Right lobe of liver (tissue), 6 donors: Measurements from ENCODE around the gene ZNF154. TPM values are rescaled to one million over a fixed set of nuclear protein-coding genes. Genes with fewer than 3 reads are reported as not detected.

Experiments
- ATAC-seq, 4 donors: fragments of 200-7000 bp; cut with Tn5 transposase; one replicate each; pipeline ENCODE4 v1.9.1; 2020; ENCODE audit warnings: mild to moderate bottlenecking in 4 of 4, moderate library complexity in 4 of 4
- DNase-seq, 3 donors: peaks; one replicate each; pipeline ENCODE4 v3.0.0-alpha.2; 2020
- H3K27ac ChIP-seq, 3 donors: fragments of 200-600 bp; one replicate each; pipeline ENCODE4 v1.8.0; 2022
- H3K27me3 ChIP-seq, 2 donors: fragments of 200-600 bp; one replicate each; pipeline ENCODE4 v1.8.0; 2022
- H3K36me3 ChIP-seq, 4 donors: fragments of 200-600 bp; sonication (generic) in 1 of 4; one replicate each; pipeline versions ENCODE4 v1.5.1 to v1.8.0; 2017 to 2022; ENCODE audit warnings: control low read depth in 1 of 4
- H3K4me1 ChIP-seq, 4 donors: fragments of 200-600 bp; sonication (generic) in 1 of 4; one replicate each; pipeline versions ENCODE4 v1.5.1 to v1.8.0; 2017 to 2022; ENCODE audit warnings: control low read depth in 1 of 4
- H3K4me3 ChIP-seq, 3 donors: fragments of 200-600 bp; one replicate each; pipeline ENCODE4 v1.8.0; 2022
- H3K9me3 ChIP-seq, 4 donors: fragments of 200-600 bp; sonication (generic) in 1 of 4; one replicate each; pipeline versions ENCODE4 v1.5.1 to v1.8.0; 2017 to 2022; ENCODE audit warnings: control low read depth in 1 of 4
- POLR2A ChIP-seq: fragments of 450-650 bp; IDR thresholded peaks from one replicate; pipeline ENCODE4 v1.6.1; 2017; ENCODE audit warnings: antibody characterized with exemption, mild to moderate bottlenecking
- WGBS: methylation state at CpG from one replicate; pipeline ENCODE4 v1.1.6; 2018; ENCODE audit warnings: low coverage, low lambda C conversion rate; ENCODE audit not compliant: insufficient coverage; ENCODE audit errors: missing lambda C conversion rate; 5-methylcytosine and 5-hydroxymethylcytosine counted together
- intact Hi-C, 2 donors: fragments of 100-400 bp; cut with DNase I; formaldehyde crosslinking; loops; one replicate each; pipeline versions ENCODE4 v1.11.2 to v1.14.1; 2022
- total RNA-seq, 6 experiments: library from RNA; depleted of rRNA in 2 of 6; stranded (reverse); fragments of >200 nt in 2 of 6; fragmentation: NEBNext Ultra II Directional in 3 of 6; extraction: Animal tissue kit (Norgen Biotek cat#: 25700) in 3 of 6; gene quantifications; one replicate each; pipeline versions ENCODE4 v1.1.0 to v1.2.4, GENCODE V29; 2016 to 2023
- TF ChIP-seq, protein P1 (sequence below), 4 donors: fragments of 200-600 bp in 3 of 4; fragments of 450-650 bp in 1 of 4; IDR thresholded peaks; one replicate each; pipeline versions ENCODE4 v1.5.1 to v1.8.0; 2016 to 2022; ENCODE audit warnings: antibody characterized with exemption in 4 of 4, mild to moderate bottlenecking in 2 of 4
- donor health status: DM: no; HTN: yes; CAD: no.
- donor health status: DM: no; HTN: no; CAD: no.
- donor health status: DM: no; HTN: no; CAD: no.
- donor health status: DM: no; HTN: yes; CAD: no.
- donor health status: DM: no; HTN: yes; CAD: no.

Gene ZNF154
- total RNA-seq, 6 experiments from 2014 or later: 0.31 to 1.2 (median 0.60) TPM

DNA sequence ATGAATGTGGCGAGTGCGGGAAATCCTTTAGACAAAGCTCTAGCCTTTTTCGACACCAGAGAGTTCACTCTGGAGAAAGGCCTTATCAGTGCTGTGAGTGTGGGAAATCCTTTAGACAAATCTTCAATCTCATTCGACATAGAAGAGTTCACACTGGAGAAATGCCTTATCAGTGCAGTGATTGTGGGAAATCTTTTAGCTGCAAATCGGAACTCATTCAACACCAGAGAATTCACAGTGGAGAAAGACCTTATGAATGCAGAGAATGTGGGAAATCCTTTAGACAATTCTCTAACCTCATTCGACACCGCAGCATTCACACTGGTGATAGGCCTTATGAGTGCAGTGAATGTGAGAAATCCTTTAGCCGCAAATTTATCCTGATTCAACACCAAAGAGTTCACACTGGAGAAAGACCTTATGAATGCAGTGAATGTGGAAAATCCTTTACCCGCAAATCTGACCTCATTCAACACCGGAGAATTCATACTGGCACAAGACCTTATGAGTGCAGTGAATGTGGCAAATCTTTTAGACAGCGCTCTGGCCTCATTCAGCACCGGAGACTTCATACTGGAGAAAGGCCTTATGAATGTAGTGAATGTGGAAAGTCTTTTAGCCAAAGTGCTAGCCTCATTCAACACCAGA is 21.5 kb downstream of the ZNF154 start:
- 94% methylated on average over 10 of the region's 12 CpGs for WGBS
- no peak overlapping the region for H3K27ac ChIP-seq
- DNase-seq: no peak
- H3K36me3 ChIP-seq: peaks cover 0 to 16% (median 3%) of the 10 kb centered on the region in 4 donors
- no peaks in the 10 kb centered on the region for H3K27me3 ChIP-seq
- intact Hi-C loops: no loop called here
- H3K9me3 ChIP-seq: peaks cover 9 to 61% (median 30%) of the 10 kb centered on the region in 4 donors
- H3K4me3 ChIP-seq: no peak overlapping the region
- H3K4me1 ChIP-seq: peaks cover 0 to 6% (median 1%) of the 10 kb centered on the region in 4 donors
- no peak for ATAC-seq
- TF ChIP-seq, protein P1, sequence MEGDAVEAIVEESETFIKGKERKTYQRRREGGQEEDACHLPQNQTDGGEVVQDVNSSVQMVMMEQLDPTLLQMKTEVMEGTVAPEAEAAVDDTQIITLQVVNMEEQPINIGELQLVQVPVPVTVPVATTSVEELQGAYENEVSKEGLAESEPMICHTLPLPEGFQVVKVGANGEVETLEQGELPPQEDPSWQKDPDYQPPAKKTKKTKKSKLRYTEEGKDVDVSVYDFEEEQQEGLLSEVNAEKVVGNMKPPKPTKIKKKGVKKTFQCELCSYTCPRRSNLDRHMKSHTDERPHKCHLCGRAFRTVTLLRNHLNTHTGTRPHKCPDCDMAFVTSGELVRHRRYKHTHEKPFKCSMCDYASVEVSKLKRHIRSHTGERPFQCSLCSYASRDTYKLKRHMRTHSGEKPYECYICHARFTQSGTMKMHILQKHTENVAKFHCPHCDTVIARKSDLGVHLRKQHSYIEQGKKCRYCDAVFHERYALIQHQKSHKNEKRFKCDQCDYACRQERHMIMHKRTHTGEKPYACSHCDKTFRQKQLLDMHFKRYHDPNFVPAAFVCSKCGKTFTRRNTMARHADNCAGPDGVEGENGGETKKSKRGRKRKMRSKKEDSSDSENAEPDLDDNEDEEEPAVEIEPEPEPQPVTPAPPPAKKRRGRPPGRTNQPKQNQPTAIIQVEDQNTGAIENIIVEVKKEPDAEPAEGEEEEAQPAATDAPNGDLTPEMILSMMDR (IDR thresholded peaks at IDR 0.05): no peak
- no peak for TF ChIP-seq POLR2A

DNA sequence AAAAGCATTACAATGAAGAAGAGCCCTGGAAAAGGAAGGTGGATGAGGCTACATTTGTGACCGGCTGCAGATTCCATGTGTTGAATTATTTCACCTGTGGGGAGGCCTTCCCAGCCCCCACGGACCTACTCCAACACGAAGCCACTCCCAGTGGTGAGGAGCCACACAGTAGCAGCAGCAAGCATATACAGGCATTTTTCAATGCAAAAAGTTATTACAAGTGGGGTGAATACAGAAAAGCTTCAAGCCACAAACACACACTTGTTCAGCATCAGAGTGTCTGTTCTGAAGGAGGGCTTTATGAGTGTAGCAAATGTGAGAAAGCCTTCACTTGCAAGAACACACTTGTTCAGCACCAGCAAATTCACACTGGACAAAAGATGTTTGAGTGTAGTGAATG is 22.3 kb downstream of the ZNF154 start:
- WGBS: 100% methylated on average over 2 of the region's 3 CpGs
- Histone ChIP-seq H3K36me3 (peaks cover 0 to 16% (median 3%) of the 10 kb centered on the region in 4 donors), H3K27me3 (no peaks in the 10 kb centered on the region), H3K4me1 (peaks cover 0 to 9% (median 2%) of the 10 kb centered on the region in 4 donors), H3K27ac (no peak overlapping the region), H3K9me3 (peaks cover 9 to 53% (median 29%) of the 10 kb centered on the region in 4 donors), H3K4me3 (no peak overlapping the region)
- no peak for TF ChIP-seq POLR2A
- TF ChIP-seq, protein P1 (IDR thresholded peaks at IDR 0.05): no peak
- intact Hi-C loops: no loop called here
- ATAC-seq (no peak), DNase-seq (no peak)

DNA sequence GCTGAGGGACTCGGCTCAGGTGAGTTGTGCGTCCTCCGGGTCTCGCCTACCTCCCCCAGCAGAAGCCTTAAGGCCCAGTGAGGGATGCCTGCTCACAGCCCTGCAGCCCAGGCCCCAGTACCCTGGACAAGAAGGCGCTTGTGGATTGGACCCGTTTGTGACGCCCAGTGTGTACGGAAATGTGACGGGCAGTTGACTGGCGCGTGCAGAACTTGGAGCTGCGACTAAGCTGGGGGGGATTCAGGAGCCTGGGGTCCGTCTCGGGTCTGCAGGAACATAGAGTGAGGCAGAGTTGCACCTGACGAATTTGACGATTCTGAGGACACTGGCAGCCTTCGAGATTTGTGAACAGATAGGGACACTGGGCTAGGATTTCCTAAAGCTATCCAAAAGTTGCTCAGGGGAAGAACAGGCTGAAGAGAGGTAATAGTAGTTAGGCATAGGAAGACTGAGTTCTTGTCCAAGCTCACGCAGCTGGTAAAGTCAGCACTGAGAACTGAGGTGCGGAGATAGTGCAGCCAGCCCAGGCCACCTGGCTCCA is 26.7 kb downstream of the ZNF154 start:
- intact Hi-C loops: no loop called here
- H3K4me3 ChIP-seq: peak overlapping the region; percentile 89 to 91 (median 91)
- DNase-seq (no peak), ATAC-seq (no peak)
- WGBS: 3% methylated on average over 8 of the region's 19 CpGs
- H3K4me1 ChIP-seq: peaks cover 0 to 9% (median 2%) of the 10 kb centered on the region in 4 donors
- peaks cover 0 to 15% (median 3%) of the 10 kb centered on the region in 4 donors for H3K36me3 ChIP-seq
- H3K27ac ChIP-seq: no peak overlapping the region
- TF ChIP-seq POLR2A: no peak
- TF ChIP-seq, protein P1 (IDR thresholded peaks at IDR 0.05): no peak
- peaks cover 3 to 19% (median 11%) of the 10 kb centered on the region in 4 donors for H3K9me3 ChIP-seq
- no peaks in the 10 kb centered on the region for H3K27me3 ChIP-seq

DNA sequence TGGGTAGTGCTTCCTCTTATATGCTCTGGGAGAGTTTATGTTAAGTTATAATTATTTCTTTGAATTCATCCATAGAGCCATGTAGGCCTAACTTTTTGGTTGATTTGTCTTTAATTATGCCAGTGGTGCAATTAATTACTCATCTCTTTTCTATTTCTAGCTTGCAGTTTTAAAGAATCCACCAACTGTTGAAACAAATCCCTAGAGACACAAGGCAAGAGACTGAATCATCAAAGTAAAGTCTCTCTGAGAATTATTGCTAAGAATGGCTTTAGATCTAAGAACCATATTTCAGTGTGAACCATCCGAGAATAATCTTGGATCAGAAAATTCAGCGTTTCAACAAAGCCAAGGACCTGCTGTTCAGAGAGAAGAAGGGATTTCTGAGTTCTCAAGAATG is 33.1 kb downstream of the ZNF154 start:
- intact Hi-C loops: no loop called here
- Histone ChIP-seq H3K4me1 (no peaks in the 10 kb centered on the region), H3K4me3 (no peak overlapping the region), H3K27me3 (no peaks in the 10 kb centered on the region), H3K36me3 (no peaks in the 10 kb centered on the region), H3K9me3 (peaks cover 0 to 4% (median 0%) of the 10 kb centered on the region in 4 donors), H3K27ac (no peak overlapping the region)
- WGBS: 50% methylated on average over 2 of the region's 2 CpGs
- DNase-seq: no peak
- TF ChIP-seq POLR2A: no peak
- ATAC-seq: no peak

DNA sequence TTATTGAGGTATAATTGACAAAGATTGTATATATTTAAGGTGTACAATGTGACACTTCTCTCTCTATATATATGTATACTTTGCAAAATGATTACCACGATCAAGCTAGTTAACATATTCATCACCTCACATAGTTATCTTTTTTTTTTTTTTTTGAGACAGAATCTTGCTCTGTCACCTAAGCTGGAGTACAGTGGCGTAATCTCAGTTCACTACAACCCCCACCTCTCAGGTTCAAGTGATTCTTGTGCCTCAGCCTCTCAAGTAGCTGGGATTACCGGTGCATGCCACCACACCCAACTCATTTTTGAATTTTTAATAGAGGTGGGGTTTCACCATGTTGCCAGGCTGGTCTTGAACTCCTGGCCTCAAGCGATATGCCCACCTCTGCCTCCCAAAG is 36.5 kb downstream of the ZNF154 start:
- Histone ChIP-seq H3K4me1 (no peaks in the 10 kb centered on the region), H3K9me3 (peaks cover 0 to 4% (median 0%) of the 10 kb centered on the region in 4 donors), H3K27ac (no peak overlapping the region), H3K36me3 (no peaks in the 10 kb centered on the region), H3K27me3 (no peaks in the 10 kb centered on the region), H3K4me3 (no peak overlapping the region)
- intact Hi-C loops: no loop called here
- DNase-seq (no peak), ATAC-seq (no peak)
- TF ChIP-seq, protein P1 (IDR thresholded peaks at IDR 0.05): no peak
- TF ChIP-seq POLR2A: no peak
- 73% methylated on average over 4 of the region's 4 CpGs for WGBS
